Activated CD8-positive, alpha-beta memory T cell treated with anti-CD3 and anti-CD28 coated beads, Interleukin-2, amount 10 ng/mL, durations not matched to agents 7 days and 5 days (primary cell): ENCODE data around the gene EFL1. TPM values are rescaled to one million over a fixed set of nuclear protein-coding genes. Genes with fewer than 3 reads are reported as not detected.
A peak's percentile ranks its signal among the peaks of the same experiment; 100 is the strongest.

Experiments used
- ATAC-seq: fragments of 150-1000 bp; cut with Tn5 transposase; one replicate; pipeline ENCODE4 v1.10.0; 2021; ENCODE audit warnings: moderate library complexity
- CTCF ChIA-PET: fragments of 350-600 bp; sonication (Branson Sonifier 250); formaldehyde crosslinking; loops from one replicate; lab custom pipeline; 2021; ENCODE audit warnings: antibody characterized with exemption; lab: Charles Lee
- DNase-seq: peaks from one replicate; pipeline ENCODE4 v3.0.0-alpha.2; 2020
- H3K27ac Mint-ChIP-seq: one replicate; pipeline ENCODE4 v1.8.0; 2021; ENCODE audit warnings: mild to moderate bottlenecking, mixed read lengths
- H3K27me3 Mint-ChIP-seq: one replicate; pipeline ENCODE4 v1.8.0; 2021; ENCODE audit warnings: mixed read lengths
- H3K36me3 Mint-ChIP-seq: one replicate; pipeline ENCODE4 v1.8.0; 2021; ENCODE audit warnings: mild to moderate bottlenecking, mixed read lengths
- H3K4me1 Mint-ChIP-seq: one replicate; pipeline ENCODE4 v1.8.0; 2021; ENCODE audit warnings: mixed read lengths
- H3K4me3 Mint-ChIP-seq: one replicate; pipeline ENCODE4 v1.8.0; 2021; ENCODE audit warnings: mild to moderate bottlenecking, moderate library complexity, mixed read lengths
- H3K9me3 Mint-ChIP-seq: one replicate; pipeline ENCODE4 v1.8.0; 2022; ENCODE audit warnings: low read depth, mixed read lengths
- total RNA-seq, 2 experiments: library from RNA; stranded (reverse); gene quantifications; one replicate each; pipeline ENCODE4 v1.2.3, GENCODE V29; 2021

The EFL1 gene
- total RNA-seq, 2 experiments from 2014 or later: 27.2 to 29.4 TPM

GRCh38 chr15:82132096-82132495 is 130.4 kb downstream of the EFL1 start:
- ATAC-seq (no peak), DNase-seq (no peak)
- Mint-ChIP-seq H3K27ac (no peak overlapping the region), H3K4me3 (no peak overlapping the region), H3K9me3 (no peaks in the 10 kb centered on the region), H3K4me1 (peaks cover 10% of the 10 kb centered on the region), H3K27me3 (no peaks in the 10 kb centered on the region), H3K36me3 (peaks cover 15% of the 10 kb centered on the region)
- CTCF ChIA-PET: no interaction called here

GRCh38 chr15:82130248-82130647 is 132.3 kb downstream of the EFL1 start:
- Mint-ChIP-seq H3K36me3 (peaks cover 9% of the 10 kb centered on the region), H3K27me3 (no peaks in the 10 kb centered on the region), H3K9me3 (no peaks in the 10 kb centered on the region), H3K4me1 (peaks cover 10% of the 10 kb centered on the region), H3K27ac (no peak overlapping the region), H3K4me3 (no peak overlapping the region)
- DNase-seq (no peak), ATAC-seq (no peak)
- CTCF ChIA-PET: no interaction called here

GRCh38 chr15:82129761-82130160 is 132.8 kb downstream of the EFL1 start:
- Mint-ChIP-seq H3K27me3 (no peaks in the 10 kb centered on the region), H3K4me3 (no peak overlapping the region), H3K9me3 (no peaks in the 10 kb centered on the region), H3K27ac (no peak overlapping the region), H3K4me1 (peaks cover 13% of the 10 kb centered on the region), H3K36me3 (peaks cover 10% of the 10 kb centered on the region)
- DNase-seq (no peak), ATAC-seq (no peak)
- CTCF ChIA-PET: no interaction called here

GRCh38 chr15:82129149-82129692 is 133.3 kb downstream of the EFL1 start:
- ATAC-seq (no peak), DNase-seq (no peak)
- Mint-ChIP-seq H3K27ac (no peak overlapping the region), H3K9me3 (no peaks in the 10 kb centered on the region), H3K4me1 (peaks cover 13% of the 10 kb centered on the region), H3K4me3 (no peak overlapping the region), H3K36me3 (peaks cover 10% of the 10 kb centered on the region), H3K27me3 (no peaks in the 10 kb centered on the region)
- CTCF ChIA-PET: no interaction called here

GRCh38 chr15:82128401-82129148 is 134.0 kb downstream of the EFL1 start:
- DNase-seq (peak; percentile 48), ATAC-seq (peak; percentile 53)
- Mint-ChIP-seq H3K36me3 (peaks cover 13% of the 10 kb centered on the region), H3K27ac (no peak overlapping the region), H3K4me3 (no peak overlapping the region), H3K4me1 (peaks cover 13% of the 10 kb centered on the region), H3K27me3 (no peaks in the 10 kb centered on the region), H3K9me3 (no peaks in the 10 kb centered on the region)
- CTCF ChIA-PET: interaction anchor here (1.2 kb wide), 1 partner anchor 12 kb away, joined by 3 read pairs; no protein-coding TSS in a partner anchor

- Mint-ChIP-seq H3K4me1 (peaks cover 13% of the 10 kb centered on the region), H3K9me3 (no peaks in the 10 kb centered on the region), H3K27me3 (no peaks in the 10 kb centered on the region), H3K27ac (no peak overlapping the region), H3K36me3 (peaks cover 13% of the 10 kb centered on the region), H3K4me3 (no peak overlapping the region)
- CTCF ChIA-PET: interaction anchor here (0.9 to 1.2 kb wide), 2 partner anchors 11 to 13 kb away, joined by 3 to 6 read pairs; no protein-coding TSS in a partner anchor
- ATAC-seq: no peak
- DNase-seq: no peak
Observed at GRCh38 chr15:82127581-82127980, 135.0 kb downstream of the EFL1 start.

GRCh38 chr15:82126346-82126745 is 136.2 kb downstream of the EFL1 start:
- Mint-ChIP-seq H3K36me3 (peaks cover 12% of the 10 kb centered on the region), H3K4me3 (no peak overlapping the region), H3K27ac (no peak overlapping the region), H3K9me3 (no peaks in the 10 kb centered on the region), H3K27me3 (no peaks in the 10 kb centered on the region), H3K4me1 (peaks cover 13% of the 10 kb centered on the region)
- no peak for ATAC-seq
- CTCF ChIA-PET: interaction anchor here (1.2 to 1.5 kb wide), 2 partner anchors 13 to 18 kb away, joined by 3 to 4 read pairs; no protein-coding TSS in a partner anchor
- DNase-seq: no peak

GRCh38 chr15:82124331-82125263 is 137.9 kb downstream of the EFL1 start:
- H3K9me3 Mint-ChIP-seq: no peaks in the 10 kb centered on the region
- peaks cover 13% of the 10 kb centered on the region for H3K4me1 Mint-ChIP-seq
- no peaks in the 10 kb centered on the region for H3K27me3 Mint-ChIP-seq
- DNase-seq (no peak), ATAC-seq (no peak)
- no peak overlapping the region for H3K4me3 Mint-ChIP-seq
- H3K36me3 Mint-ChIP-seq: peaks cover 6% of the 10 kb centered on the region
- H3K27ac Mint-ChIP-seq: no peak overlapping the region
- CTCF ChIA-PET: interaction anchor here (0.6 to 1.5 kb wide), 2 partner anchors 16 to 17 kb away, joined by 3 to 4 read pairs; no protein-coding TSS in a partner anchor

- no peak overlapping the region for H3K27ac Mint-ChIP-seq
- ATAC-seq: no peak
- peaks cover 4% of the 10 kb centered on the region for H3K4me1 Mint-ChIP-seq
- CTCF ChIA-PET: interaction anchor here (2.3 kb wide), 1 partner anchor 14 kb away, joined by 7 read pairs; no protein-coding TSS in a partner anchor
- no peaks in the 10 kb centered on the region for H3K9me3 Mint-ChIP-seq
- no peaks in the 10 kb centered on the region for H3K27me3 Mint-ChIP-seq
- H3K4me3 Mint-ChIP-seq: no peak overlapping the region
- no peak for DNase-seq
- peaks cover 6% of the 10 kb centered on the region for H3K36me3 Mint-ChIP-seq
Observed at GRCh38 chr15:82122746-82123400, 139.7 kb downstream of the EFL1 start.

- no peaks in the 10 kb centered on the region for H3K27me3 Mint-ChIP-seq
- no peak overlapping the region for H3K27ac Mint-ChIP-seq
- H3K4me3 Mint-ChIP-seq: no peak overlapping the region
- DNase-seq: no peak
- H3K9me3 Mint-ChIP-seq: no peaks in the 10 kb centered on the region
- CTCF ChIA-PET: no interaction called here
- H3K4me1 Mint-ChIP-seq: no peaks in the 10 kb centered on the region
- peaks cover 2% of the 10 kb centered on the region for H3K36me3 Mint-ChIP-seq
- ATAC-seq: no peak
Observed at GRCh38 chr15:82118040-82118439, 144.5 kb downstream of the EFL1 start.

- ATAC-seq: no peak
- H3K4me3 Mint-ChIP-seq: no peak overlapping the region
- CTCF ChIA-PET: interaction anchor here (2.6 kb wide), 1 partner anchor 10 kb away, joined by 6 read pairs; no protein-coding TSS in a partner anchor
- H3K36me3 Mint-ChIP-seq: peaks cover 2% of the 10 kb centered on the region
- H3K4me1 Mint-ChIP-seq: no peaks in the 10 kb centered on the region
- no peaks in the 10 kb centered on the region for H3K9me3 Mint-ChIP-seq
- no peak for DNase-seq
- no peak overlapping the region for H3K27ac Mint-ChIP-seq
- no peaks in the 10 kb centered on the region for H3K27me3 Mint-ChIP-seq
Observed at GRCh38 chr15:82117296-82117695, 145.2 kb downstream of the EFL1 start.

- Mint-ChIP-seq H3K27me3 (no peaks in the 10 kb centered on the region), H3K36me3 (no peaks in the 10 kb centered on the region), H3K9me3 (no peaks in the 10 kb centered on the region), H3K4me1 (no peaks in the 10 kb centered on the region), H3K27ac (no peak overlapping the region), H3K4me3 (no peak overlapping the region)
- DNase-seq (no peak), ATAC-seq (no peak)
- CTCF ChIA-PET: no interaction called here
Observed at GRCh38 chr15:82114660-82115059, 147.9 kb downstream of the EFL1 start.
